Measurements from ENCODE around the gene GHRH. TPM values are rescaled to one million over a fixed set of nuclear protein-coding genes. Genes with fewer than 3 reads are reported as not detected.
A peak's percentile ranks its signal among the peaks of the same experiment; 100 is the strongest.

Gene GHRH
- polyA plus RNA-seq, 5 donors, result not detected

- no peak for DNase-seq
Observed at GRCh38 chr20:37291724-37292126, 30.1 kb upstream of the GHRH start.

DNA sequence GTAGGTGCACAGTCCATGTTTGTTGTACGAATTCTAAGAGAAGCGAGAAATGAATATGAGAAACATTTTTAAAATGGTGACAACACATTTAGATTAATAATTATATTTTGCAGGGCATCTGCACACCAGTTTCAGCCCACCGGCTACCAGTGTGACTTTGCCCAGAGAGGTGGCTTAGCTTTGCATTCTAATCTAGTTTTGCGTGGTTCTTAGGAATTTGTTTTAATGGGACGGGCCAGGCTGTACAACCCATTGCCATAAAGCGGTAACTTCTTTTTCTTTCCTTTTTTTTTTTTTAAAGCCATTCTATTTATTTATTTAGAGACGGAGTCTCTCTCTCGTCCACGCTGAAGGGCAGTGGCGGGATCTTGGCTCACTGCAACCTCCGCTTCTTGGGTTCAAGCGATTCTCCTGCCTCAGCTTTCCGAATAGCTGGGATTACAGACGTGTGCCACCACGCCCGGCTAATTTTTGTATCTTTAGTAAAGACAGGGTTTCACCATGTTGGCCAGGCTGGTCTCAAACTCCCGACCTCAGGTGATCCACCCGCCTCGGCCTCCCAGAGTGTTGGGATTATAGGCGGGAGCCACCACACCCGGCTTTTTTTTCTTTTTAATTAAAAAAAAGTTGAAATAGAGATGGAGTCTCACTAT lies 28.7 kb upstream of the GHRH start:
- DNase-seq, result no peak

DNA sequence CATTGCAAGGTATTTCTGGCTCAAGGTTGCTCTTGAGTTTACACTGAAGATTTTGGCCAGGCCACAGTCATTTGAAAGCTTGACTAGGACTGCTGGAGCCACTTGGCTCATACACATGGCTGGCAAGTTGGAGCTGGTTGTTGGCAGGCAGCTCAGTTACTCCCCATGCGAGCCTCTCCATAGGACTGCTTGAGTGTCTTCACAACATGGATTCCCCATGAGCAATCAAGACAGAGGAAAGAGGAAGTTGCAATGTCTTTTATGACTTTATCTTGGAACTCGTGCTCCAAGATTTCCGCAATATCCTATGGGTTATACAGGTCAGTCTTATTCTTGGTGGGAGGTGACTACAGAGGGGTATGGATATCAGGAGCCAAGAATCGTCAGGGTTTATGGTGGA lies 26.5 kb upstream of the GHRH start:
- DNase-seq, result no peak

- DNase-seq, result no peak
Observed at GRCh38 chr20:37285664-37286374, 24.2 kb upstream of the GHRH start.

GRCh38 chr20:37284691-37285161 lies 23.1 kb upstream of the GHRH start:
- no peak for DNase-seq

DNA sequence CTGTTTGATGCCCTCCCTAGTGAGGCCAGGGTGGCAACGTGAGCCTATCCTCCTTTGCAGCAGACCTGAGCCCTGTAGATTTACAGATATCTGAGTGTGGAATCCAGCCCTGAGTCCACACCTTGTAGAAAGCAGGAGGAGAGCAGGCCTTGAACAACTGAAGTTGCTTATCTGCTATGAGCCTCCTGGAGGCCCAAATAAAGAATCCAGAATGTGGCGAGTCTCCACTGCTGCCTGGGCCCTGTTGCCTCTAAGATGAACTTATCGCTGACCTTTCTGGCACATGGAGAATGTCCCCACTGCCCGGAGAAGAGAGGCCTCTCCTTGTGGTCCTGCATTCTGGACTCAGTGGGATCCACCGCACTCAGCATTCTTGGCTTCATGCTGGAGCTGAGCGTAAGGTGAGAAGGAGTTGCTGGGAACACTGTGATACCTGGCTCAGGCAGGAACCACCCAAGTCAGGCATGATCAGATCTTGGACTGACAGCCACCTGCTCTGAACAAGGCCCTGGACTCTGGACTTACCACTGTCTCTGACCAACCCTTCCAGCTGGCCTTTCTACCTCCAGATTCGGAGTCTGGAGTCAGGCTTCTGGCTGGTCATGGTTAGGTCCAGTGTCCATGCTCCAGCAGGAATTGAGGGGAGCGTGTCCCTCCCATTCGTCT lies 22.0 kb upstream of the GHRH start:
- no peak for DNase-seq

GRCh38 chr20:37282556-37282955 lies 20.9 kb upstream of the GHRH start:
- no peak for DNase-seq

GRCh38 chr20:37280403-37280802 lies 18.8 kb upstream of the GHRH start:
- DNase-seq, result no peak

DNA sequence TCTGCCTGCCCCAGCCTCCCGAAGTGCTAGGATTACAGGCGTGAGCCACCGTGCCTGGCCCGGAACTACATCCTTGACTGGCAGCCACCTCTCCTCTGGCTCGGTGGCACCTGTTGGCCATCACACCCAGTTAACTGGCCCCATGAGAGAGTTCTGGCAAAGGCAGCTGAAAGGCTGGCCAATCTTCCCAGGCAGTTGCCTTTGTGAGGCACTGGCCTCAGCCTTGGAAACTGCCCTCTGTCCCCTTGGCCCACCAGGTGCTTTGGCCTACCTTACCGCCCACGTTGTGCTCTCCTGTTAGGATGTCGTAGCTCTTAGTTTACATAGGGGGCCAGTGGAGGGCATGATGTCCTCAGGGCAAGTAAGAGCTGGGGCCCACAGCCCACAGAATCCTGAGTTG lies 18.2 kb upstream of the GHRH start:
- DNase-seq, result no peak

DNA sequence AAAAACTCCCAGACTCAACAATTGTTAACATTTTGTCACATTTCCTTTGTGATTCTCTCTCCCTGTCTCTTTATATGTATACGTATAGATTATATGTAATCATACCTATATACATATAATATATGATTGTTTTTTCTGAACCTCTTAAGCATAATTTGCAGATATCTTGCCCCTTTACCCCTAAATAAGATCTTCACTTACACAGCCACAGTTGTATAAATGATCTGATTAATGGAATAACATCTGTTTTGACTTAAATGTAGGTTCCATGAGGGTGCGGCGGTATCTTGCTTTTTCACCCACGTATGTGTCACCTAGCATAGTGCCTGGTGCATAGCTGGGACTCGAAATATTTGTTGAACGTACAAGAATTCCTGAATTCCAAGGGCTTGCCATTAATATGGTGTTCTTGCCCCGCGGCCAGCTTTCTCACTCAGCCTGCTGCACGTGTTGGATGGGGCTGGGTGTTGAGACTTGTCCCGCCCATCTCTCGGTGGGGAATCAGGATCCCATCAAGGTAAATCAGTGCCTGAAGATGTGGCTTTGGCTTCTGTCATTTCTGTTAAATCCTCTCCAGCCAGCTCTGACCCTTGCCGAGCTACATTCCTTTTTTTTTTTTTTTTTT lies 17.5 kb upstream of the GHRH start:
- no peak for DNase-seq

DNA sequence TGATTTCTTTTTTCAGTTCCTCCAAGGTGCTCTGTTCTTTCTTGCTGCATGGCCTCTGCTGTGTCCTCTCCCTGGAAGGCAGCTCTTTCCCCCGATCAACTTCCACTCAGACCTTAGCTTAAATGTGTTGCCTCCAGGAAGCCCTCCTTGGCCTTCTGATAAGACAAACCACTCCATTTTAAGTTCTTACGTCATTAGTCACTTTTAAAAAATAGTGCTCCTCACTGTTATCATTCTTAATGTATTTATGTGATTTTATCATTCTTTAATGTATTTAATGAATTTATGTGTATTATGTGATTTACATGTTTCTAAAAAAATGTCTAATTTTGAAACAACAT lies 15.6 kb upstream of the GHRH start:
- DNase-seq, result no peak

GRCh38 chr20:37276494-37277252 lies 15.1 kb upstream of the GHRH start:
- peak; percentile 64 to 73 for DNase-seq

DNA sequence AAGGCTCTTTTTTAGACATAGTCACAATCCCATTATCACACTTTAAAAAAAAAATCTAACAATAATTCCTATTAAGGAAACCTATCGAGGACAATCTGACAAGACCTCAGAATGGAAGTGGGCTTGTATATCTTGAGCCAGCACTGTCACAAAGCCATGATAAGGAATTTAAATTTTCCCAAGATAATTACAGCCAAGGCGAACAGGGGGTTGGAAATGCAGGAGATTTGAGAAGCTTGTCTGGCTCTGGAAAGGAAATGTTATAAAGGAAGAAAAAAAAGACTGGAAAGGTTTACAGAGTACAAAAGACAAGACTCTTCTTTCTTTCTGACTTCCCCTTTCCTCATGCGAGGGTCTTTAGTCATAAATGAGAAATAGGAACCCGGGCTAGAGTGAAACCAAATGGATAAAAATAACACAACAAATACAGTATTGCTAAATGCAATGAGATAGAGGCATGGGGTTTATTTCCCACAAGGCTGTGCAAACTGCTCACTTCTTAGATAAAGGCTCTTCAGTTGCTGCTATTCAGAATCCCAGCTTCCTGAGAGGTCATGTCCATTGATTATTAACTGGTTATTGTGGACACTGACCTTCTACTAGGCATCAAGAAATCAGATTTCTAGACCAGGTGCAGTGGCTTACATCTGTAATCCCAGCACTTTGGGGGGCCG lies 13.4 kb upstream of the GHRH start:
- DNase-seq, result no peak

DNA sequence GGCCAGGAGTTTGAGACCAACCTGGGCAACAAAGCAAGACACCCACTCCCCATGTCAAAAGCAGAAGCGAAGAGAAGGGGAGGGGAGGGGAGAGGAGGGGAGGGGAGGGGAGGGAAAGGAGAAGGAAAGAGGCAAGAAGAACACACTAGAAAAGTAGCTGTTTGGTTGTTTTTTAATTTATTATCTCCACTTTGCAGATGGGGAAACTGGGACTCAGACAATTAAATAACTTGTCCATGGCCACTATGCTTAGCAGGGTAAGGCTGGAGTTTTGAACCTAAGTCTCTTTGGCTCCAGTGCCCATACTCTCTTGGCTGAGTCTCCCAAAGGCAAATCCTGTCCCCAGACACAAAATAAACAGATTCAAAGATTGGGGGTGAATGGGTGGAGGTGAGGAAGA lies 12.4 kb upstream of the GHRH start:
- no peak for DNase-seq

DNA sequence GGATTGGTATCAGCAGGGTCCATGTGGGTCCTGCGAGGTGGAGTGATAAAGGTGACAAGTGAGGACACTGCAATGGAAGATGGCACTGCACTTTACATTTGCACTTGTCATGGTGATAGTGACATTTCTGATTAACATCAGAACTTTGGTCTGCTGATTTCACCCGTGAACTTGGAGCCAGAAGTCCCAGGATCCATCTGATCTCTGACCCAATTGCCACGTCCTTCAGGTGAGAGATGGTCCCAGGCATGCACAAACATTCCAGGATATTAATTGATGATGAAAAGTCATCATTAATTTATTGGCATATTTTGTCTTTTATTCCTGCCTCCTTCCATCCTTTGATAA lies 9.8 kb upstream of the GHRH start:
- no peak for DNase-seq

DNA sequence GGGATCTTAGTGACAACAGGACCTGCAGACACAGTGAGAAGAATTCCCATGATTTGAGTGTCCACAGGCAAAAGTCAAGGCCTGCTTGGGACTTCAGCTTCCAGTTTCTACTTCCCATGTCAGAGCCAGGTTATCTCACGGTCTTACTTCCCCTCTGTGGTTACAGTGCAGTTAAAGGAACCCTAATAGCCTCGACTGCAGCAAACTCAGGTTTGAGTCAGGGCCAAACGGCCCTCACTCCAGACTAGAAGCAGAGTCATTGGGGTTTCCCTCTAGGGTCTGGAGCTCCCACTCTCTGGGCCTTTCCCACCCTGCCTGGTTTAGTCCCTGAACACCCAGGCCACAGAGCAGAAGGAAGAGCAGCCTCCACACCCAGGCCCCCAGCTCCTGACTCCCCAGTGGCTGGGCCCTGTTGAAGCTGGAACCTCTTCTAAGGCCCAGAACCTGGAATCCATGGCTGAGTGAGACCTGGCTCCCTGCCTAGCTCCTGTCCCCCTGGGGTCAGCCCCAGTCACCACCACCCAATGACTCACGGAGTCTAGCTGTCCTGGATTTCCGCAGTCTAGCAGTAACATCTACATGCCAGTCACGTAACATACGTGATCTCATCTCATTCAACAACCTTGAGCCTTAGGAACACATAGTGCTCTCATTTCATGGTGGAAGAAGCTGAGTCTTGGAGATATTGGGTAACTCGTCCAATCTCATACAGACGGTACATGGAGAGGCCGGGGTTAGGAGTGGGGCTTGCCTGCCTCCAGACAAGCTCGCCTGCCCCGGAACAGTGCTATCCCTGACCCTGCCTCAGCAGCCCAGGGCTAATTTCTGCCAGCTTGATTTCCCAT lies 9.2 kb upstream of the GHRH start:
- DNase-seq, result no peak

DNA sequence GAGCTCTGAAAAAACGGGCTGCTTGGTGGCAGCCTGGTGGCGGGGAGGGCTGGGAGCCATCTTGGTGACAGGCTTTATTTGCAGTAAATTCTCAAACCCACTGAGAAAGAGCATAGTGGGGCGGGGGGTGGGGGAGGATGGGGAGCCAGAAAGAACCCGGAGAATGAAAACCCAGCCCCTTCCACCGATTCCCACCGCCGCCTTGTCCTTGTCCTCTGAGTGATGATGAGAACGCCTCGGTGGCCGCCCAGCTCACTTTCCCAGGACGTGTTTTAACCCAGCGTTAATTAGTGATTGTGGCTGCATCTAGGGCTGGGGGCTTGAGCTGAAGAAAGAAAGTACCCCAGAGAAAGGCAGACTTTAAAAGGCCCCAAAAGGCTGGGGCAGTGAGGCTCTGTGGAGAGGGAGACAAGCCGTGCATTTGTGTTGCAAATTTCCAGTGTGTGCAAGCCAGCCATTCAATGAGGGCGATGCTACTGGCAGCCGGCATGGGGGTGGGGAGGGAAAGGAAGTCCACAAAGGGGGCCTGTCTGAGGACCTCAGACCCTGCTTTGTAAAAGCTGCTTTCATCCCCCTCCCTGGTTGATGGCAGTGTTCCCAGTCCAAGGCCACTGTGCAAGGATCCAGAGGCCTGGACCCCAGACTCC lies 6.2 kb upstream of the GHRH start:
- no peak for DNase-seq

GRCh38 chr20:37266940-37267666 lies 5.5 kb upstream of the GHRH start:
- no peak for DNase-seq

- no peak for DNase-seq
Observed at GRCh38 chr20:37265152-37265551, 3.5 kb upstream of the GHRH start.

All from right lung (tissue), 5 donors.